Measurements from ENCODE around the gene NAA20. TPM values are rescaled to one million over a fixed set of nuclear protein-coding genes. Genes with fewer than 3 reads are reported as not detected.
"Not testable (repeated sequence)": the region's sequence is repeated elsewhere in the genome, so short reads cannot be mapped to it uniquely, and the experiment has no call there.

Gene NAA20
- total RNA-seq, 1 experiment from 2014 or later, result 81.5 TPM

GRCh38 chr20:20003031-20003954, 13.9 kb upstream of the NAA20 start:
- no peak overlapping the region for H3K4me3 ChIP-seq (ENCODE audit: low read depth, low read length)
- intact Hi-C loops (cut with micrococcal nuclease; ENCODE audit: unreplicated experiment), result no loop called here
- ChIA-PET CTCF (no interaction called here), POLR2A (interaction anchor here (0.6 kb wide), 1 partner anchor 1011 kb away, joined by 3 read pairs; no protein-coding TSS in a partner anchor)
- no peak overlapping the region for H3K4me3 Mint-ChIP-seq (ENCODE audit: unreplicated experiment)
- H3K9me3 ChIP-seq, result no peaks in the 10 kb centered on the region
- no peaks in the 10 kb centered on the region for H3K27me3 ChIP-seq (replicated peaks; ENCODE audit: control insufficient read depth, insufficient read depth, low read length)
- no peak overlapping the region for H3K27ac Mint-ChIP-seq (ENCODE audit: unreplicated experiment)
- peaks cover 59% of the 10 kb centered on the region for H3K36me3 Mint-ChIP-seq (ENCODE audit: insufficient read depth, unreplicated experiment)
- H3K4me1 Mint-ChIP-seq (ENCODE audit: low read depth, unreplicated experiment), result peaks cover 7% of the 10 kb centered on the region
- H3K9me3 Mint-ChIP-seq (ENCODE audit: unreplicated experiment), result no peaks in the 10 kb centered on the region
- TF ChIP-seq CTCF (IDR thresholded peaks at IDR 0.05; ENCODE audit: insufficient read depth in 1 of 2, low read depth in 1 of 2, low read length in 1 of 2, severe bottlenecking in 1 of 2, unreplicated experiment in 1 of 2), result no peak
- no peaks in the 10 kb centered on the region for H3K27me3 Mint-ChIP-seq (ENCODE audit: insufficient read depth, unreplicated experiment)
- peaks cover 4% of the 10 kb centered on the region; the same call in 1 of the 2 replicates for H3K36me3 ChIP-seq (ENCODE audit: control insufficient read depth, insufficient read depth, low read length)
- no TSS peak for BruUV-seq (replicated peaks)
- no peak for DNase-seq
- H3K4me1 ChIP-seq, result no peaks in the 10 kb centered on the region

- H3K27me3 Mint-ChIP-seq (ENCODE audit: insufficient read depth, unreplicated experiment); H3K27me3 ChIP-seq (replicated peaks; ENCODE audit: control insufficient read depth, insufficient read depth, low read length); H3K9me3 Mint-ChIP-seq (ENCODE audit: unreplicated experiment); H3K4me3 ChIP-seq (ENCODE audit: low read depth, low read length); H3K9me3 ChIP-seq; H3K4me1 ChIP-seq; CTCF ChIA-PET; H3K4me1 Mint-ChIP-seq (ENCODE audit: low read depth, unreplicated experiment); H3K36me3 ChIP-seq (ENCODE audit: control insufficient read depth, insufficient read depth, low read length); H3K4me3 Mint-ChIP-seq (ENCODE audit: unreplicated experiment); DNase-seq; BruUV-seq (replicated peaks); intact Hi-C loops (cut with micrococcal nuclease; ENCODE audit: unreplicated experiment); H3K27ac Mint-ChIP-seq (ENCODE audit: unreplicated experiment): not testable (repeated sequence)
- POLR2A ChIA-PET, result interaction anchor here (0.6 kb wide), 1 partner anchor 1011 kb away, joined by 3 read pairs; no protein-coding TSS in a partner anchor
- peaks cover 52% of the 10 kb centered on the region for H3K36me3 Mint-ChIP-seq (ENCODE audit: insufficient read depth, unreplicated experiment)
These were observed 13.2 kb upstream of the NAA20 start for GRCh38 chr20:20003955-20004322.

DNA sequence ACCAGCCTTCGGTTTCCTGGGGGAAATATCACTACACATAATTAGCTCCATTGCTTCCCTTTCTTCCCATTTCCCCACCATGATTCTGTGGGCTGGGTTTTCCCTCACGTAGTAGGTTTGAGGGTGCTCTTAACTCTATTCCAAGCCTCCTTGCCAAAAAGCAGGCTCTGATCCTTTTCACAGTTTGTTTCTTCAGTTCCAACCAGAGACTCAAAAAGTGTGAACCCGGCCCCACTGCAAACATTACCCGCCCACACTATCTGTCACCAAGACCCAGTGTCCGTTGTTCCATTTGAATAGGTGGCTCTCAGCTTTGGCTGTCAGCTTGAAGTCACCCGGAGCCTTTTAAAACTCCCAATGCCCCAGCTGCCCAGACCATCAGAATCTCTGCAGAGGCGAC, 11.8 kb upstream of the NAA20 start:
- intact Hi-C loops (cut with micrococcal nuclease; ENCODE audit: unreplicated experiment), result no loop called here
- Histone ChIP-seq H3K9me3 (no peaks in the 10 kb centered on the region), H3K4me1 (peaks cover 4% of the 10 kb centered on the region; the same call in 1 of the 2 replicates), H3K27me3 (replicated peaks; ENCODE audit: control insufficient read depth, insufficient read depth, low read length) (no peaks in the 10 kb centered on the region), H3K36me3 (ENCODE audit: control insufficient read depth, insufficient read depth, low read length) (peaks cover 1% of the 10 kb centered on the region; the same call in 1 of the 2 replicates), H3K4me3 (ENCODE audit: low read depth, low read length) (no peak overlapping the region)
- no peak for DNase-seq
- ChIA-PET POLR2A (no interaction called here), CTCF (no interaction called here)
- no TSS peak for BruUV-seq (replicated peaks)
- no peak for TF ChIP-seq CTCF (IDR thresholded peaks at IDR 0.05; ENCODE audit: insufficient read depth in 1 of 2, low read depth in 1 of 2, low read length in 1 of 2, severe bottlenecking in 1 of 2, unreplicated experiment in 1 of 2)
- peaks cover 7% of the 10 kb centered on the region for H3K4me1 Mint-ChIP-seq (ENCODE audit: low read depth, unreplicated experiment)
- H3K9me3 Mint-ChIP-seq (ENCODE audit: unreplicated experiment), result no peaks in the 10 kb centered on the region
- peaks cover 38% of the 10 kb centered on the region for H3K36me3 Mint-ChIP-seq (ENCODE audit: insufficient read depth, unreplicated experiment)
- H3K27ac Mint-ChIP-seq (ENCODE audit: unreplicated experiment), result no peak overlapping the region
- no peak overlapping the region for H3K4me3 Mint-ChIP-seq (ENCODE audit: unreplicated experiment)
- H3K27me3 Mint-ChIP-seq (ENCODE audit: insufficient read depth, unreplicated experiment), result no peaks in the 10 kb centered on the region
